Bronchial epithelial cell (primary cell): ENCODE results near the gene TAS1R3. TPM values are rescaled to one million over a fixed set of nuclear protein-coding genes. Genes with fewer than 3 reads are reported as not detected.

Source experiments
- DNase-seq: peaks from one replicate; pipeline ENCODE4 v3.0.0-alpha.2; 2010; ENCODE audit warnings: low read depth
- FAIRE-seq: peaks from 2 replicates; lab custom pipeline; 2011; peaks lifted over from hg19 to GRCh38; lab: Jason Lieb, UNC
- H3K27me3 ChIP-seq: 2 replicates; pipeline ENCODE4 v1.5.1; 2011; ENCODE audit warnings: low read length; ENCODE audit not compliant: control insufficient read depth, insufficient read depth
- H3K36me3 ChIP-seq: 2 replicates; pipeline ENCODE4 v1.5.1; 2011; ENCODE audit warnings: low read length; ENCODE audit not compliant: control insufficient read depth, insufficient read depth
- H3K4me3 ChIP-seq: 2 replicates; pipeline ENCODE4 v1.5.1; 2011; ENCODE audit warnings: mild to moderate bottlenecking, low read depth, low read length, control low read depth
- CTCF ChIP-seq: IDR thresholded peaks from 2 replicates; pipeline ENCODE4 v1.5.1; 2011; ENCODE audit warnings: mild to moderate bottlenecking, moderate library complexity, low read length, control low read depth, inconsistent platforms; ENCODE audit not compliant: insufficient read depth, severe bottlenecking
- total RNA-seq: library from RNA; depleted of rRNA; stranded (reverse); fragments of >200 nt; gene quantifications from 2 replicates; pipeline ENCODE4 v1.2.1, GENCODE V29; 2014

The TAS1R3 gene
- total RNA-seq, 1 donor from 2014 or later = 0.26 TPM

- no peak for TF ChIP-seq CTCF
- DNase-seq = no peak
- no peak overlapping the region for H3K4me3 ChIP-seq
- H3K36me3 ChIP-seq = peaks cover 35% of the 10 kb centered on the region
- no peak for FAIRE-seq
- no peaks in the 10 kb centered on the region for H3K27me3 ChIP-seq
These were observed 6.7 kb downstream of the TAS1R3 start for GRCh38 chr1:1337793-1338147.

- DNase-seq (no peak), FAIRE-seq (no peak)
- Histone ChIP-seq H3K4me3 (no peak overlapping the region), H3K27me3 (no peaks in the 10 kb centered on the region), H3K36me3 (peaks cover 35% of the 10 kb centered on the region)
- no peak for TF ChIP-seq CTCF
These were observed 7.2 kb downstream of the TAS1R3 start for GRCh38 chr1:1338278-1338677.

- Histone ChIP-seq H3K27me3 (no peaks in the 10 kb centered on the region), H3K36me3 (peaks cover 35% of the 10 kb centered on the region), H3K4me3 (no peak overlapping the region)
- DNase-seq (no peak), FAIRE-seq (no peak)
- TF ChIP-seq CTCF = no peak
These were observed 9.1 kb downstream of the TAS1R3 start for GRCh38 chr1:1340185-1340584.

GRCh38 chr1:1340791-1341548 is 9.9 kb downstream of the TAS1R3 start:
- Histone ChIP-seq H3K27me3 (no peaks in the 10 kb centered on the region), H3K36me3 (peaks cover 31% of the 10 kb centered on the region), H3K4me3 (no peak overlapping the region)
- DNase-seq (no peak), FAIRE-seq (peak; percentile 88)
- no peak for TF ChIP-seq CTCF

- no peak overlapping the region for H3K4me3 ChIP-seq
- H3K27me3 ChIP-seq = no peaks in the 10 kb centered on the region
- FAIRE-seq (no peak), DNase-seq (no peak)
- H3K36me3 ChIP-seq = peaks cover 31% of the 10 kb centered on the region
- no peak for TF ChIP-seq CTCF
These were observed 10.5 kb downstream of the TAS1R3 start for GRCh38 chr1:1341549-1342021.

GRCh38 chr1:1342061-1342562 is 11.0 kb downstream of the TAS1R3 start:
- FAIRE-seq = no peak
- no peak for TF ChIP-seq CTCF

More at GRCh38 chr1:1342061-1342562, 11.0 kb downstream of the TAS1R3 start:
- Histone ChIP-seq H3K27me3 (no peaks in the 10 kb centered on the region), H3K36me3 (peaks cover 29% of the 10 kb centered on the region), H3K4me3 (no peak overlapping the region)
- no peak for DNase-seq
